GM18519 (cell line): ENCODE measurements around the gene FARP1.

Experiments used
- ATAC-seq: cut with Tn5 transposase; IDR thresholded peaks from one replicate; pipeline ENCODE4 v1.9.1; 2021; ENCODE audit warnings: mild to moderate bottlenecking, moderate library complexity; ENCODE audit not compliant: unreplicated experiment, low FRiP score

FARP1 gene

GRCh38 chr13:98467263-98467985 is 324.5 kb downstream of the FARP1 start:
- ATAC-seq: no peak

GRCh38 chr13:98468361-98468760 is 325.5 kb downstream of the FARP1 start:
- no peak for ATAC-seq

DNA sequence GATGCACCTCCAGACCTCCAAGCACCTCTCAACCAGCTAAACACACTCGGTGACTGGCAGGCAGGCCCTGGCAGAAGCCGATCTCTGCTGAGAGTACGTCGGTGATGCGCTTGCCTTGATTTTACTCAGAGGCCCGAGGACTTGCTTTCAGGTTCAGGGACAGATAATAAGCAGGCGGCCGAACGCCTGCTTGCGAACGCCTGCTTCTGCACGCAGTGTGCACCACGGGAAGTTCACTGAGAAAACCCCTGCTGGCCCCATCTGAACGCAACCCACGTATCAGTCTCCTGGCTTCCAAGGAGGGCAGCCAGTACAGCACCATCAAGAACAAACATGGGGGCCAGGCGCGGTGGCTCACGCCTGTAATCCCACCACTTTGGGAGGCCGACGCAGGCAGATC is 326.0 kb downstream of the FARP1 start:
- no peak for ATAC-seq

DNA sequence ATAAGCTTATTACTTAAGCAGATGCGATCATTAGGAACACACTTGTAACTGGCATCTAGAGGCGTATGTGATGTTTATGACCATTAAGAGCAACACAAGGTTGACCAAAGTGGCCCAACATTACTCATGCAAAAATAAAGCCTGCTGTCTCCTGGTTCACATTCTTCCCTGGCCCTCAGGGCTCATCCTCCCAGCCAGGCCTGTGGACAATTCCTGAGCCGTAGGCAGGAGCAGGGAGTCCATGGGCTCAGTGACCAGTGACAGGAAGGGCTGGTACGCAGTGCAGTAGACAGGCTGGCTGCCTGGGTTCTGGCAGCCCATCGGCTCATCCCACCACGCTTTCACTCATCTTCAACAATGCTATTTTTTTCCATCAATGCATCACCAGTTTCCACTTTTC is 328.0 kb downstream of the FARP1 start:
- ATAC-seq: no peak

DNA sequence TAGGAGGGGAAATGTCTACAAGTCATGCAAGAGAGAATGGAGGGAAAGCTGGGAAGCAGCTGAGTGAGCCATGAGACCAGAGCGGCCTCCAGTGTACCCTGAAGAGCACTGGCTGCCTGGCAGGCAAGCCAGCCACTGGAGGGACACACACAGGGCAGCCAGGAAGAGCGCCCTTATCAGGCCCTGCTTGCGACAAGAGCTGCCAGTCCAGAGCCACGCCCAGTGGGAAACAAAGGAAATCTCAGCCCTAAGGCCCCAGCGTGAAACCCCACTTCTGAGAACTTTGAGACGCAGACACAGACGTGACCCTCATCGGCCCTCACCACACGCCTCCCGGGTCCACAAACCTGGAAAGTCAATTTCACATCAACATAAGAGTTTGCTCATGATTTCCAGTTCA is 329.0 kb downstream of the FARP1 start:
- ATAC-seq: no peak

DNA sequence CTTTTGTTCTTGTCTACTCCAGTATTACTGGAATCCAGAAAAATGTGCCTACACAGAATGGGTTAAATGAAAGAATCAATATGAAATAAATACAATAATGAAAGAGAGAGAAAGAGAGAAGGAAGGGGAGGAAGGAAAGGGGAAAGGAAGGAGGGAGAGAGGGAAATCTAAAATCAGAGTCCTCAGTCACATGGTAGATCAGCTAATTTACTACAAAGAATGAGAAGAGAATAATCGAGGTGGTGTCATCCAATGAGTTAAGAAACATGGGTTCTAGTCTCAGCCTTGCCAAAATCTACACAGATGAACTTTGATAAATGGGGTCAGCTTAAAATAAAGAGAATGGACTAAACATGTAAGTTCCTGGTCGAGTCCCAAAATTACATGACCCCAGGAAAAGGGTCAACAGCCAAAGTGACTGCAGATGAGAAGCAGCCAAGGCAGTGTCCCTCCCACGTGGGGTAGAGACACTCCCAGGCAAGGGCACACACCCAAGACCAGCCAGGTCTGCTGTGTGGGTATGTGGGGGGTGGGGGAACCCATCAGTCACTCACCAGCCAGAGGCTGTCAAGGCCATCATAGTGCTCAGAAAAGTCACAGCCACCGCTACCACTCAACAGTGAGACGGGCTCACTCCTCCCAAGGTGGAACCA is 330.4 kb downstream of the FARP1 start:
- no peak for ATAC-seq

DNA sequence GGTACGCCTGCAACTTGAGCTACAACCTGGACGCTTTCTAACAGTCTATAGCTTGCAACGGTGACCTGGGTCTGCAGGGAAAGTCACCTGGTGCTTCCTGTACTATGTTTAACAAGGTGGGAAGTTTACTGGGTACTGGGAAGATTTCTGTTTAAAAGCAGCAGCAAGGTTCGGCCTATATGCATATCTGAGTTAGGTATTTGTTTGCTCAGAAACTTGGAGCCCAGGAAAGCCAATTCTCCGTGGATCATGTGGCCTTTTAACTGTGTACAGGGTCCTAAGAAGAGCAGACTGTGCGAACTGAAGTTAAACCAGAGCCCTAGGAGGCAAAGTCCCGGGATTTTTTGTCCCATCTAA is 330.9 kb downstream of the FARP1 start:
- ATAC-seq: no peak

DNA sequence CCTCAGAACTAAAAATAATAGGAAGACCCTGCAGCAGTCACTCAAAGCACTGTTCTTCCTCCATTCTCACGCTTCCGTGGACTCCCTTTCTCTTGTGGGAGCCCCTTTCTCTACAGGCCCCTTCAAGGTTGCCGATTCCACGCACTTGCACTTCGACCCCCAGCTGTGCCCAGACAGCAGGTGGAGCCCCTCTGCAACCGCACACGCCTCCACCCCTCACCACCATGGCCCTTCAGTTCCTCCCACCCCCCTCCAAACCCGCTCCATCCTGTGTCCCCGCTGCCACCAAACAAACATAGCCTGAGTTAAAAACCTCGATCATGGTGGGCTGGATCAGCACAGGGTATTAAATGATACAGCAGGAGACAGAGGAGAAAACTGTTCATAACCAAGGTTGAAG is 331.4 kb downstream of the FARP1 start:
- no peak for ATAC-seq

DNA sequence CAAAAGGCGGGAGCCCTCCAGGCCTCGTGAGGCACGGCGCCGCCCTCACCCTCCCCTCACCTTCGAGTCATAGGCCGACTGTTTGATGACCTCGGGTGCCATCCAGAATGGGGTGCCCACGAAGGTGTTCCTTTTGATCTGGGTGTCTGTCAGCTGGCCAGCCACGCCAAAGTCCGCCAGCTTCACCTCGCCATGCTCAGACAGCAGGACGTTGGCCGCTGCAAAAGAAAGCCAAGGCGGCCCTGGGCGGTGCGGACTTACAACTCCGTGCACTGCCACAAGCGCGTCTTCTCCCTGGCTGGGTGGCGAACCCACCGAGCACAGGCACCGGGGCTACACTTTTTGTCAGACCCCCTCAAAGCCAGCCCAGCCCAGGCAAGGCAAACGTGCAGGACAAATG is 331.9 kb downstream of the FARP1 start:
- no peak for ATAC-seq

- no peak for ATAC-seq
Measured at GRCh38 chr13:98475522-98475921, 332.6 kb downstream of the FARP1 start.

DNA sequence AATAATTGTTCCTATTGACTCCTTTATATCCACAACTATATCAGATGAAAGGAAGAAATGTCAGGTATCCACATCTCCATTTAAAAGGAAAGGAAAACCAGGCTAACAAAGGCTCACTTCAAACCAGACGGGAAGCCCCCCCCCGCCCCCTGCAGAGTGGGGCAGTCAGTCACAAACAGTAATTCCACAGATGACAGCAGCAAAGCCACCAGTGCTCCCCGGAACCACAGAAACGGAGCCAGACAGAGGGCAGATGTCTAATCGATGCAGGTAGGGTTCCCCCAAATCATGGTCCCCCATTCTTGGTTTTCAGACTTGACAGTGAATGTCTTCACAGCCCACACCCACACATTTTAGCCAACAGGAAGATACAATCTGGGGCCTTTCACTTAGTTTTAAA is 333.2 kb downstream of the FARP1 start:
- peak; percentile 29 for ATAC-seq

- peak; percentile 92 for ATAC-seq
Measured at GRCh38 chr13:98476538-98476966, 333.7 kb downstream of the FARP1 start.

DNA sequence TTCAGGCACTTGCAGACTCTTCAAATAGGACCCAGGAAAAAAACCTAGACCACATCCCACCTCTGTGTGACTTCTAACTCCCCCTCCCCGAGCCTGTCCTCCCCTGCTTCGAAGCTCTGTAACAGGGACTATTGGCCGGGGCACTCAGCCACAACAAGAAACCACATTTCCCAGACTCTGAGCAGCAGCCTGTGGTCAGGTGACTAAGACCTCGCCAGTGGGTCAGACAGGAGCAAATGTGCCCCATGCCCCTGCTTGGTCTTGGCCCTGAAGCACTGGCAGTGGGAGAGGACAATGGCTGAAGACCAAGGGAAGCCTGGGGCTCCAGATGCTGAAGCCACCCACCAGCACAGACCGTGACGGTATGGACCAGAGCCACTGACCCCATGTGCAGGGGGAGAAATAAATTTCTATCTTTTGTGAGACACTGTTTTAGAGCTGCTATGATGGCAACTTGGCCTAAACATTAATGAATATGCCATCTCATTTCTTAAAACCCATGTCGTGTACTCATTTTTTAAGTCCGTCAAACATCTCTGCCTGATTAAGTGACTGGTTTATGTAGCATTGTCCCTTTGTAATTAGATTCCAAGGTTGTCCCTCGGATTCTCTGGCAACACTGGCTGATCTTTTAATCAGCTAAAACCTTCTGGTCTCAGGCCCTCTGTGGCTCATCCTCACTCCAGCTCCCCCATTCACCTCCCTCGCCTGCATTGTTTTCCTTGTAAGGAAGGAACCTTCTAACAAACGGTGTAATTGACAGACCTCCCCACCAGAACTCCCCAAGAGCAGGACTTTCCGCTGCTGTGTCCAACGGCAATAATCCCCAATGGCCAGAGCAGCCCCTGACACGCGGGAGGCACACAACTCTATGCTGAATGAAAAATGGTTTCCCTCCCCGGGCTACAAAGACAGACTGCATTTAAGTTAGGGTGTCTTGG is 335.6 kb downstream of the FARP1 start:
- ATAC-seq: peak; percentile 26

DNA sequence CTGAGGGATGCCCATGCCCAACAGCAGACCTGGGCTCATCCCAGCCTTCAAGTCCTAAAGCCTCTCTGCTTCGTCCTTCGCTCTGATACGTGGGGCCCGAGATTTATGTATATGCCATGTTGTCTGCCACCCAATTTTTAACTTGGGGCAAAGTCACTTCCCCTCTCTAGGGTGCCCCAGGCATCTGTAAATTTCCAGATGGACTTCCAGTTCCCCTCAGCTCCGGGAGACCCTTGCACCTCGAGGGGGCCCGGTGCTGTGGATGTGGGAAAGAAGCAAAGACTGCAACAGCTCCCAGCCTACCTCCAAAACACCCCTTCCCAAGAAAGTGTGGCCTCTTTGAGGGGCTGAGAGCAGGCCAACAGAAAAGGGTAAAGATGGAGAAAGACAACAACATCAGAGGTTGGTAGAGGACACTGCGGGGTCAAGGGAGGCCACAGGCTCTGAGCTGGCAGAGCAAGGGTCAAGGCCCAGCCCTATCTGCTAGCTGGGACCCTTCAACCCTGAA is 336.7 kb downstream of the FARP1 start:
- ATAC-seq: no peak

DNA sequence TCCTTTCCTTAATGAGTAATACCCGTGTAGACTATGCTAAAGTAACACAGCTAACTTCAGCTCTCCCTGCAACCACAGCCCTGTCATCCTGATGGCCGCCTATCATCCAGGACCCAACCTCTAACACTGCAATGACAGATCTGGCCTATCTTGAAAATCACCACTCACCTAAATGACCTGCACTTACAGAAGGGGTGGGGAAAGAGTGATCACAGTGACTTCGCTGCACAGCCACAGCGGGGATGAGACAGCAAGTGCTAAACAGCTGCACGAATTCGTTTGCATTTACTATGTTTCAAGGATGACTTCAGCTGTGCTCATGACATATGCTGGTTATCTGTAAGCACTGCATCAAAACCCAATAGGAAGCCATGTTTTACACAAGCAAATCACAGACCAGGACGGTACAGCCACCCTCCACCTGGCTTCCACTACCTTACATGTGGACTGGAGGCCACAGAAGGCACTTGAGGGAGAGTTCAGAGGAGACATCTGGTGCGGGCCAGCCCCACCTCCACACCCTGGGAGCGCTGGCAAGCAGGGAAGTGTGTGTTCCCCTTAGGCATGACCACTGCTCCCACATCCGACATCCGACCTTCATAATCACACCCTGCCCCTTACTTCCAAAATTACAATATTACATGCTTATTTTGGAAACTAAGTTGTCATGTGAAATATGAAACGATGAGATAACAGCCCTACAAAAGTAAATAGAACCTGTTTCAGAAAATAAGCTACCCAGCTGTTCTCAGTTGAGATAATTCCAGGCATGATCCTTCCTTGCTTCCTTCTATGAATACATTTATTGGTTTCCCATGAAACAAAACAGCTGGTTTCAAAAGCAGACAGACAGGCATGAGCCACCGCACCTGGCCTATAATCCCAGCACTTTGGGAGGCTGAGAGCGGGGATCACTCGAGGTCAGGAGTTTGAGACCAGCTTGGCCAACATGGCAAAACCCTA is 338.3 kb downstream of the FARP1 start:
- no peak for ATAC-seq

DNA sequence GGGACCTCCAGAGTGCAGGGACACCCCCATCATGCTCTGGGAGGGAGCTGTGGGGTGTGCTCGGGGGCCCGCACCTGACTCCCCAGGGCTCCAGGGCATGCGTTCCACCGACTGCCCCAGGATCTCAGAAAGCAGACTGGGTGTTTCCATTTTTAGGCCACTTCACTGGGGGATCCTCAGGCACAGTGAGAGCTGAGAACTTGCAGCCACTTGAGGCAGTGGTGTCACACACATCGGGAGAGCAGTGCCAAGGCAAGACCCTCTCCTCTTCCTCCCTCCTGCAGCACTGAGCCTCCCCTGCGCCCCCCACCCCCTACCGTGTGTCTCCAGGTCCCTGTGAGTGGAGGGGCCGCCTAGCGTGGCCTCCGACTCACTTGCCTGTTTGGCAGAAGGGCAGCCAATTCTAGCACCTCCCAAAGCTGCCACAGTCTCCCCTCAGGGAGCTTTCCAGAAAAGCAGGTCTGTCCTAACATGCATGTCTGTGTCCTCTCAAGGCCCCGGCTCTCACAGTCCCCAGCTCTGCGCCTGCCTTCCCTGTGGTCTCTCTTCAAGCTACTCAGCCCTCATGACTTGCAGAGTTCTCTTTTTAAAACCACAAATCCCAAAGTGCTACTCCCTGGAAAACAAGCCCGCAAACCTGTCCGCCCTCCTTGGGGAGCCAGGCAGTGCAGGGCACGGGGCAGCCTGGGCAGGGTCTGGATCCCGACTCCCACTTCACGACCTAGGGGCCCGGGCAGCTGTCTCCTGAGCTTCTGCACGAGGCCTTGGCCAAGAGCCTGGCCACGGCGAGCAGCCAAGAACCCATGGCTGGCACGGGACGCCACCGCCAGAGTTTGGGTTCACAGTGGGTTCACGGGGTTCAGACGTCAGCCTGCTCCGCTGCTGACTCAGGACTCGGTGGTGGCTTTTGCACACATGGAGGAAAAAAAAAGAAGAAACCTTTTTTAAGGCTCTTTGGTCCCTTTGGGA is 339.9 kb downstream of the FARP1 start:
- no peak for ATAC-seq

GRCh38 chr13:98483601-98484288 is 340.9 kb downstream of the FARP1 start:
- no peak for ATAC-seq
